ENCODE data around the gene KRTAP4-4.

- TF ChIP-seq CTCF (conservative IDR thresholded peaks at IDR 0.05; ENCODE audit: low read length) = no peak
- no peak for TF ChIP-seq EZH2phosphoT487 (IDR thresholded peaks at IDR 0.05; ENCODE audit: borderline replicate concordance)
Observed at GRCh38 chr17:41141361-41141760, 19.2 kb downstream of the KRTAP4-4 start.

Measured in Loucy (cell line).